Right atrium auricular region (tissue), 2 donors: Measurements from ENCODE around the gene DCUN1D2. TPM values are rescaled to one million over a fixed set of nuclear protein-coding genes. Genes with fewer than 3 reads are reported as not detected.
A peak's percentile ranks its signal among the peaks of the same experiment; 100 is the strongest.

Experiments
- DNase-seq: peaks from one replicate; pipeline ENCODE4 v3.0.0-alpha.2; 2019; ENCODE audit warnings: low spot score
- H3K27ac ChIP-seq, 2 donors: fragments of 200-600 bp; sonication (generic); 1 replicate in 1 of 2; 2 replicates in 1 of 2; pipeline ENCODE4 v1.5.1; 2016 to 2019
- H3K27me3 ChIP-seq, 2 donors: fragments of 200-600 bp; sonication (generic); one replicate each; pipeline versions ENCODE4 v1.5.1 to v1.6.0; 2017 to 2019
- H3K36me3 ChIP-seq: fragments of 200-600 bp; sonication (generic); one replicate; pipeline ENCODE4 v1.5.1; 2016
- H3K4me1 ChIP-seq, 2 donors: fragments of 200-600 bp; sonication (generic); one replicate each; pipeline versions ENCODE4 v1.5.1 to v1.6.0; 2017 to 2019
- H3K4me3 ChIP-seq, 2 donors: fragments of 200-600 bp; sonication (generic); 1 replicate in 1 of 2; 2 replicates in 1 of 2; pipeline ENCODE4 v1.5.1; 2017 to 2019; ENCODE audit warnings: mild to moderate bottlenecking in 1 of 2, moderate library complexity in 1 of 2
- H3K9me3 ChIP-seq, 2 donors: fragments of 200-600 bp; sonication (generic); one replicate each; pipeline ENCODE4 v1.5.1; 2019
- CTCF ChIP-seq, 2 donors: fragments of 200-600 bp; sonication (generic); IDR thresholded peaks; one replicate each; pipeline ENCODE4 v1.5.1; 2019; ENCODE audit warnings: antibody characterized with exemption in 2 of 2
- total RNA-seq, 2 donors: library from RNA; depleted of rRNA; stranded (reverse); fragments of >200 nt; gene quantifications; one replicate each; pipeline ENCODE4 v1.1.0, GENCODE V29; 2016

DCUN1D2 gene
- total RNA-seq, 2 donors from 2014 or later: 45.3 to 65.5 TPM

GRCh38 chr13:113407531-113408393 is 82.7 kb downstream of the DCUN1D2 start:
- Histone ChIP-seq H3K4me1 (peaks cover 0 to 65% of the 10 kb centered on the region in 2 donors), H3K27me3 (no peaks in the 10 kb centered on the region), H3K27ac (peak overlapping the region; percentile 94 to 97), H3K9me3 (no peaks in the 10 kb centered on the region), H3K4me3 (no peak overlapping the region), H3K36me3 (no peaks in the 10 kb centered on the region)
- no peak for DNase-seq
- TF ChIP-seq CTCF (IDR thresholded peaks at IDR 0.05): no peak

GRCh38 chr13:113407103-113407530 is 83.4 kb downstream of the DCUN1D2 start:
- peak overlapping the region; percentile 94 to 99 for H3K27ac ChIP-seq
- H3K9me3 ChIP-seq: no peaks in the 10 kb centered on the region
- no peak for TF ChIP-seq CTCF (IDR thresholded peaks at IDR 0.05)
- peaks cover 0 to 69% of the 10 kb centered on the region in 2 donors for H3K4me1 ChIP-seq
- H3K27me3 ChIP-seq: no peaks in the 10 kb centered on the region
- H3K36me3 ChIP-seq: no peaks in the 10 kb centered on the region
- no peak for DNase-seq
- H3K4me3 ChIP-seq: no peak overlapping the region

- H3K4me1 ChIP-seq: peaks cover 0 to 66% of the 10 kb centered on the region in 2 donors
- H3K27ac ChIP-seq: peak overlapping the region; percentile 94 to 99
- no peak for DNase-seq
These were observed 84.0 kb downstream of the DCUN1D2 start for GRCh38 chr13:113406321-113407102.

More at GRCh38 chr13:113406321-113407102, 84.0 kb downstream of the DCUN1D2 start:
- TF ChIP-seq CTCF (IDR thresholded peaks at IDR 0.05): no peak
- Histone ChIP-seq H3K4me3 (no peak overlapping the region), H3K27me3 (no peaks in the 10 kb centered on the region), H3K9me3 (no peaks in the 10 kb centered on the region), H3K36me3 (no peaks in the 10 kb centered on the region)

Other genes with a start within 250 kb of the DCUN1D2 start
- gene LAMP1, start 193.5 kb downstream of the DCUN1D2 start, total RNA-seq: 10 to 100 TPM; 70.0 to 73.7 TPM
- 1 to 10 TPM in 1 of 2 donors, under 1 TPM in 1; 0.48 to 2.4 TPM for gene GRTP1, start 126.6 kb downstream of the DCUN1D2 start, total RNA-seq
- gene ADPRHL1, start 37.2 kb downstream of the DCUN1D2 start, total RNA-seq: 100 to 1,000 TPM; 222 to 329 TPM
- 10 to 100 TPM; 34.4 to 40.4 TPM for gene TFDP1, start 94.0 kb upstream of the DCUN1D2 start, total RNA-seq
- not detected for gene ATP4B, start 167.5 kb upstream of the DCUN1D2 start, total RNA-seq
- not detected for gene GRK1, start 176.5 kb upstream of the DCUN1D2 start, total RNA-seq